Measurements from ENCODE around the gene LCP2.

Gene LCP2

GRCh38 chr5:170238456-170239196 lies 59.0 kb downstream of the LCP2 start:
- no peak for TF ChIP-seq CTCF (IDR thresholded peaks at IDR 0.05; ENCODE audit: low read depth, low read length)
- no peak for DNase-seq
- Histone ChIP-seq H3K9me3 (no peaks in the 10 kb centered on the region), H3K36me3 (no peaks in the 10 kb centered on the region), H3K4me3 (ENCODE audit: low read depth, low read length) (no peak overlapping the region), H3K27me3 (no peaks in the 10 kb centered on the region), H3K4me1 (no peaks in the 10 kb centered on the region)

GRCh38 chr5:170235876-170236864 lies 61.4 kb downstream of the LCP2 start:
- H3K27me3 ChIP-seq, result no peaks in the 10 kb centered on the region
- H3K9me3 ChIP-seq, result no peaks in the 10 kb centered on the region
- no peak for TF ChIP-seq CTCF (IDR thresholded peaks at IDR 0.05; ENCODE audit: low read depth, low read length)
- no peaks in the 10 kb centered on the region for H3K4me1 ChIP-seq
- H3K4me3 ChIP-seq (ENCODE audit: low read depth, low read length), result no peak overlapping the region
- no peak for DNase-seq
- no peaks in the 10 kb centered on the region for H3K36me3 ChIP-seq

DNA sequence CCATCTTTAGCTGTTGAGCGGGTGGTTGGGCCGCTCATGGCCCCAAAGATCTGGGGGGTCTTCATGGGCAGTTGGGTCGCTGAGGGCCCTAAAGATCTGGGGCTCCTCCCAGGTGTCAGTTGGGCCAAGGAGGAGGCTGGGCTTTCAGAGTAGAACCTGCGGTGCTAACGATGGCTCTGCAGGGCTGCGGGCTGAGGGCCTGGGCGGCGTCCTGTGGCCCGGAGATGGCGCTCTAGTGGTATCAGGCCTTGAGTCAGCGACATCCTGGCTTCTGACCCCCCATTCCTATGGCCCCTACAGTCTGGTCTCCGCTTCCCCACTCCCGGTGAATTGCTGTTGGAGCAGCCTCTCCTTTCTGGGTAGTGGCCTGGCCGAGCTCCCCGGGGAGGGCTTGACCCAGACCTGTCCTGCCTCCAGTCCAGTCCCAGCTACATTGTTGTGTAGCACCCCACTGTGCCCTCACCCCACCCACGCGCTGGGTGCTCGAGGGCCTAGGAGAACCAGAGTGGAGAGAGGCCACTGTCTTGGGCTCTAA lies 64.2 kb downstream of the LCP2 start:
- Histone ChIP-seq H3K4me3 (ENCODE audit: low read depth, low read length) (no peak overlapping the region), H3K27me3 (no peaks in the 10 kb centered on the region), H3K36me3 (no peaks in the 10 kb centered on the region), H3K9me3 (no peaks in the 10 kb centered on the region), H3K4me1 (no peaks in the 10 kb centered on the region)
- no peak for TF ChIP-seq CTCF (IDR thresholded peaks at IDR 0.05; ENCODE audit: low read depth, low read length)
- no peak for DNase-seq

DNA sequence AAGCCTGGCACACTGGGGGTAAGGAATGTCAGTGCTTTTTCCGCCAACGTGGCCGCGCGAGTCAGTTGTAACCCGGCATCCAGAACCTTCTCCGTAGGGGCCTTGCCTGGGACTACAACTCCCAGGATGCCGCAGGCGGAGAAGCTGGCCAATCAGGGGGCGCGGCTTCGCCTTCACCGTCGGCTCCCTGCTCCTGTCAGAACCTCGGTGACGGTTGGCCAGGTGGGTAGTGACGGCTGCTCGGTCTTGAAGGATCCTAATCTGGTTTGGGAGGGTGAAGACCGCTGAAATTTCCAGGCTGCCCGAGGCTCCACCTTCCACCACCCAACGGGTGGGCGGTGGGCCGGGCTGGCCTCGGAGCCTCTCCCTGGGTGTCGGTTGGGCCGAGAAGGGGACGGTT lies 64.8 kb downstream of the LCP2 start, which contains the start of gene C5orf58:
Gene C5orf58, plus strand, starts transcription at position 200 of the 400 bp plus-strand sequence. CDS start 1,992 bp downstream, outside the sequence.
- Histone ChIP-seq H3K27me3 (no peaks in the 10 kb centered on the region), H3K4me3 (ENCODE audit: low read depth, low read length) (no peak within 1 kb of the TSS), H3K9me3 (no peaks in the 10 kb centered on the region), H3K4me1 (no peaks in the 10 kb centered on the region), H3K36me3 (no peaks in the 10 kb centered on the region)
- no peak for TF ChIP-seq CTCF (IDR thresholded peaks at IDR 0.05; ENCODE audit: low read depth, low read length)
- no peak for DNase-seq

DNA sequence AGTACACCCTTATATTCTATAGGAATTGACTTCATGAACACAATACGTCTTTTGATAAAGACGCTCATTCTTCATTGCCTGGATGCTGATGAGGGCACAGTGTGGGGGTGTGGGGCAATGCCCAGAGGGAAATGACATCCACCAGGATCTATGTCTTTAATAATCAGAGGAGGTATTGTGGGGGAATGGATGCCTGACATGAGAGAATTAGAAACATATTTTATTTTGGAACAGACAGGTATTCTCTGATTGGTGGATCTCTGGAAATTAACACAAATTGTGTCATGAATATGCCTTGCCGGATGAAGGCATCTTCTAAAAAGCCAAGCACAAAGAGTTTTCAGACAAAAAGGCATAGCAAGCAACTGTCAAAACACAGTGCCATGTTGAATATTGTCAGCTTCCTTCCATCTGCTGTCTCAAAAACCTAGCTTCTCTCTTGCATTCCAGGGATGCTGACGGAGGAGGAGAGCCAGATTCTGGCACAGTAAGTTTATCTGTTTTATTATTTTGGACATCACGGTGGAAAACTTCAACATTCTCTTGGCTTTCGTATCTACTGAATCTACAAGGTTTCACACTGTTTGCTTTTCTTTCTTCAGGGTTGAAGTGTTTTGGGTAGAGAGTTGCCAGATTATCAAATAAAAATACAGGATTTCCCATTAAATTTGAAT lies 68.7 kb downstream of the LCP2 start:
- no peaks in the 10 kb centered on the region for H3K4me1 ChIP-seq
- no peak for DNase-seq
- H3K4me3 ChIP-seq (ENCODE audit: low read depth, low read length), result no peak overlapping the region
- H3K9me3 ChIP-seq, result no peaks in the 10 kb centered on the region
- no peaks in the 10 kb centered on the region for H3K36me3 ChIP-seq
- no peaks in the 10 kb centered on the region; the same call in 1 of the 2 replicates for H3K27me3 ChIP-seq
- no peak for TF ChIP-seq CTCF (IDR thresholded peaks at IDR 0.05; ENCODE audit: low read depth, low read length)
